Measurements from ENCODE around the gene ZNF628. TPM values are rescaled to one million over a fixed set of nuclear protein-coding genes. Genes with fewer than 3 reads are reported as not detected.
A peak's percentile ranks its signal among the peaks of the same experiment; 100 is the strongest.

The ZNF628 gene
- total RNA-seq, 2 experiments from 2014 or later = 6.7 to 9.1 TPM

GRCh38 chr19:55453511-55454260, 22.7 kb upstream of the ZNF628 start:
- peaks cover 18% of the 10 kb centered on the region for H3K27me3 Mint-ChIP-seq
- H3K9me3 Mint-ChIP-seq = no peaks in the 10 kb centered on the region
- DNase-seq = no peak
- no peak overlapping the region for H3K27ac Mint-ChIP-seq
- H3K36me3 Mint-ChIP-seq (ENCODE audit: low read depth) = peaks cover 3% of the 10 kb centered on the region
- ChIA-PET CTCF (interaction anchor here (0.9 to 2.5 kb wide), 7 partner anchors 8 to 313 kb away, joined by 3 to 14 read pairs (median 5); partner anchors contain the start of gene ISOC2), POLR2A (interaction anchor here (1.1 to 1.4 kb wide), 2 partner anchors 46 to 67 kb away, joined by 3 read pairs; partner anchors contain the start of gene UBE2S)
- H3K4me1 Mint-ChIP-seq = peaks cover 4% of the 10 kb centered on the region
- H3K4me3 Mint-ChIP-seq = no peak overlapping the region

- H3K4me3 Mint-ChIP-seq = no peak overlapping the region
- DNase-seq = peak; percentile 62
- CTCF ChIA-PET = interaction anchor here (0.6 kb wide), 1 partner anchor 128 kb away, joined by 3 read pairs; no protein-coding TSS in a partner anchor
- H3K36me3 Mint-ChIP-seq (ENCODE audit: low read depth) = peaks cover 3% of the 10 kb centered on the region
- peaks cover 17% of the 10 kb centered on the region for H3K27me3 Mint-ChIP-seq
- H3K27ac Mint-ChIP-seq = no peak overlapping the region
- no peaks in the 10 kb centered on the region for H3K9me3 Mint-ChIP-seq
- H3K4me1 Mint-ChIP-seq = peaks cover 4% of the 10 kb centered on the region
- POLR2A ChIA-PET = no interaction called here
These were observed 21.6 kb upstream of the ZNF628 start for GRCh38 chr19:55454787-55455243.

DNA sequence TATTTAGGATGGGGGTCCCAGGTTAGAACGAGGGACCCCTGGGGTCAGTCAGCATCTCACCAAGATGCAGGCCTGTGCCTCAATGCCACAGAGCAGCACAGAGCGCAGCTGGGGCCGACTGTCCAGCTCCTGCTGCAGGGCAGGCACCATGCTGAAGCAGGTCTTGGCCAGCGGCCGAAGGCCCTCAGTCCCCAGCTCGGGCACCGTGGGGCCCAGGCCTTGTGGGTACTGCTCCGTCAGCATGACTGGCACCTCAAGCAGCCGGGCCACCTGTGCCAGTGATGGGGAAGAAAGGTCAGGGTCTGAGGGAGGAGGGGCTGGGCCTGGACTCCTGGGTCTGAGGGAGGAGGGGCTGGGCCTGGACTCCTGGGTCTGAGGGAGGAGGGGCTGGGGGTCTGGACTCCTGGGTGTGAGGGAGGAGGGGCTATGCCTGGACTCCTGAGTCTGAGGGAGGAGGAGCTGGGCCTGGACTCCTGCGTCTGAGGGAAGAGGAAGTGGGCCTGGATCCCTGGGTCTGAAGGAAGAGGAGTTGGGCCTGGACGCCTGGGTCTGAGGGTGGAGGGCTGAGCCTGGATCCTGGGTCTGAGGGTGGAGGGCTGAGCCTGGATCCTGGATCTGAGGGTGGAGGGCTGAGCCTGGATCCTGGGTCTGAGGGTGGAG, 20.7 kb upstream of the ZNF628 start:
- H3K4me1 Mint-ChIP-seq = peaks cover 12% of the 10 kb centered on the region
- no peaks in the 10 kb centered on the region for H3K9me3 Mint-ChIP-seq
- no peak for DNase-seq
- POLR2A ChIA-PET = no interaction called here
- peaks cover 3% of the 10 kb centered on the region for H3K36me3 Mint-ChIP-seq (ENCODE audit: low read depth)
- H3K27me3 Mint-ChIP-seq = peaks cover 12% of the 10 kb centered on the region
- no peak overlapping the region for H3K27ac Mint-ChIP-seq
- no peak overlapping the region for H3K4me3 Mint-ChIP-seq
- CTCF ChIA-PET = no interaction called here

DNA sequence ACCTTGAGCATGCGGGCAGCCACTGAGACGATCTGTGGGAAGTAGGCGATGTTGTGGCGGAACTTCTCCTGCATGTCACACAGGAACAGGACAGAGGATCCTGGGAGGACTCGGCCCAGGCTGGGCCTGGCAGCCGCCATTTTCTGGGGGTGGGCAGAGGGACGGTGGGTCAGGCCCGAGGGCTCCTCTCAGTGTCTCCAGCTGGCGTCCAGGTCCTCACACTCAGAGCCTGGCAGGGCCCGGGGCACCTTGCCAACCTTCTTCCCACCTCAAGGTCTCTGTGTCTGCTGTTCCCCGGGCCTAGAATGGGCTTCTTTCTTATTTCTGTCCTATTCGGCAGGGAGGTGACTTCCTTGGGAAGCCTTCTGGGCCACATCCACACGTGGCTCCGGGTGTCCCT, 20.1 kb upstream of the ZNF628 start:
- DNase-seq = no peak
- H3K27me3 Mint-ChIP-seq = peaks cover 9% of the 10 kb centered on the region
- no peak overlapping the region for H3K27ac Mint-ChIP-seq

DNA sequence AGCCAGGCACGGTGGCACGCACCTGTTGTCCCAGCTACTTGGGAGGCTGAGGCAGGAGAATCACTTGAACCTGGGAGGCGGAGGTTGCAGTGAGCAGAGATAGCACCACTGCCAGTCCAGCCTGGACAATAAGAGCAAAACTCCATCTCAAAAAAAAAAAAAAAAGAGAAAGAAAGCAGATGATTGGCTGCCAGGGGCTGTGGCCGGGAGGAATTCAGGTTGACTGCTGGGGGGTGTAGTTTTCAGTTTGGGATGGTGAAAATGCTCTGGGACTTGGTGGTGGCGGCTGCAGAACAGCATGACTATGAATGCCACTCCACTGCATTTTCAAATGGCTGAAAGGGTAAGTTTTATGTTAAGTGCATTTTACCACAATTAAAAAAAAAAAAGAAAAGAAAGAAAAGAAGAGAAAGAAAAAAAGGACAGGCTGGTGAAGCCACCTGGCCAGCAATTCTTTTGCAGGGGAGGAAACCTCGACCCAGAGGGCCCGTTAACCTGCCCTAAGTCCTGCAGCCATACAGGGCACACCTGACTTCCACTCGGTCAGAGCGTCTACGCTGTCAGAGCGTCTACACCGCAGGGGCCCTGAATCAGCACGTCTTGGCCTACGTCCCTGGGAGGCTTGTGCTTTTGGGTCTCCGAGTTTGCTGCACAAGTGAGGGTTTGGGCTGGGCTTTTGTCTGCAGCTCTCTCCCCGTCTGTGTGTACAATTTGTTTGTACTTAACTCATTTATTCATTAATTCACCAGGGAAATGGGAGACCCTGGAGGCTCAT, 18.5 kb upstream of the ZNF628 start:
- POLR2A ChIA-PET = interaction anchor here (1.1 kb wide), 1 partner anchor 168 kb away, joined by 3 read pairs; no protein-coding TSS in a partner anchor
- Mint-ChIP-seq H3K4me3 (no peak overlapping the region), H3K36me3 (ENCODE audit: low read depth) (peaks cover 3% of the 10 kb centered on the region), H3K27ac (no peak overlapping the region), H3K9me3 (no peaks in the 10 kb centered on the region), H3K4me1 (peaks cover 24% of the 10 kb centered on the region), H3K27me3 (peaks cover 3% of the 10 kb centered on the region)
- CTCF ChIA-PET = interaction anchor here (1.6 to 2.3 kb wide), 2 partner anchors 10 to 46 kb away, joined by 6 to 10 read pairs; no protein-coding TSS in a partner anchor
- DNase-seq = no peak

More for the DNA sequence above, 20.1 kb upstream of the ZNF628 start:
- no peaks in the 10 kb centered on the region for H3K9me3 Mint-ChIP-seq
- ChIA-PET POLR2A (no interaction called here), CTCF (no interaction called here)
- H3K4me1 Mint-ChIP-seq = peaks cover 18% of the 10 kb centered on the region
- peaks cover 3% of the 10 kb centered on the region for H3K36me3 Mint-ChIP-seq (ENCODE audit: low read depth)
- H3K4me3 Mint-ChIP-seq = no peak overlapping the region

GRCh38 chr19:55459551-55459949, 16.9 kb upstream of the ZNF628 start:
- ChIA-PET CTCF (interaction anchor here (1.3 to 2.3 kb wide), 4 partner anchors 8 to 299 kb away, joined by 3 to 10 read pairs (median 5); no protein-coding TSS in a partner anchor), POLR2A (interaction anchor here (1.0 kb wide), 1 partner anchor 17 kb away, joined by 3 read pairs; the partner anchor contains the start of gene ZNF628)
- no peak for DNase-seq

DNA sequence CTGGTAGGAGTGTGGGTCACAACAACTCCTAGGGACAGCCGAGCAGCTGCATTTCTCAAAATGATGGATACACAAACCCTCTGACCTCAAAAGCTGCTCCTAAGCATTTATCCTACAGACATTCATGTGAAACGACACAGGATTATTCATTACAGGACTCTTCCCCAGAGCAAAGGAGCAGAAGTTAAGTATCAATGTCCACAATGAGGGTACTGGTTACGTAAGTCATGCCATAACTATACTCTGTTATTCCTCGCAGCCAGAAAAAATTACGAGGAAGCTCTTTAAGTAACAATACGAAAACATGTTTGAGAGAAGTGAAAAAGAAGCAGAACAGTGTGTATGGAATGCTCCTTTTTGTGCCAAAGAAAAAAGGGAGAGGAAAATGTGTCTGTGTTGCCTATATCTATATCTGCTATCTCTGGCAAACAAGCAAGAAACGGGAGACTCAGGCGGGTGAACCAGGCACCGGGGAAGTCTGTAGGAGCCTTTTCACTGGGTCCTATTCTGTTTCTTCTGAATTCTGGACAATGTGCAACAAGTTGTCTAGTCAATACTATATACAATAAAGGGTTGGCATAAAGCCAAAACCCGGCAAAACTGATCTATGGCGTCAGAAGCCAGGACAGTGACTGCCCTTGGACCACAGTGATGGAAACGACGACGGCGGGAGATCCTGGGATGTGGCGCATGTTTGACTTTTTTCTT, 16.3 kb upstream of the ZNF628 start:
- H3K27ac Mint-ChIP-seq = peak overlapping the region; percentile 34
- no peaks in the 10 kb centered on the region for H3K9me3 Mint-ChIP-seq
- ChIA-PET CTCF (interaction anchor here (1.3 to 2.3 kb wide), 3 partner anchors 7 to 299 kb away, joined by 3 to 10 read pairs (median 4); no protein-coding TSS in a partner anchor), POLR2A (interaction anchor here (1.0 kb wide), 1 partner anchor 16 kb away, joined by 3 read pairs; the partner anchor contains the start of gene ZNF628)
- no peak for DNase-seq
- H3K36me3 Mint-ChIP-seq (ENCODE audit: low read depth) = no peaks in the 10 kb centered on the region
- peak overlapping the region; percentile 81 for H3K4me3 Mint-ChIP-seq
- no peaks in the 10 kb centered on the region for H3K27me3 Mint-ChIP-seq
- peaks cover 23% of the 10 kb centered on the region for H3K4me1 Mint-ChIP-seq

More at GRCh38 chr19:55459551-55459949, 16.9 kb upstream of the ZNF628 start:
- Mint-ChIP-seq H3K4me1 (peaks cover 23% of the 10 kb centered on the region), H3K9me3 (no peaks in the 10 kb centered on the region), H3K4me3 (peak overlapping the region; percentile 81), H3K27me3 (no peaks in the 10 kb centered on the region), H3K27ac (no peak overlapping the region), H3K36me3 (ENCODE audit: low read depth) (peaks cover 3% of the 10 kb centered on the region)

DNA sequence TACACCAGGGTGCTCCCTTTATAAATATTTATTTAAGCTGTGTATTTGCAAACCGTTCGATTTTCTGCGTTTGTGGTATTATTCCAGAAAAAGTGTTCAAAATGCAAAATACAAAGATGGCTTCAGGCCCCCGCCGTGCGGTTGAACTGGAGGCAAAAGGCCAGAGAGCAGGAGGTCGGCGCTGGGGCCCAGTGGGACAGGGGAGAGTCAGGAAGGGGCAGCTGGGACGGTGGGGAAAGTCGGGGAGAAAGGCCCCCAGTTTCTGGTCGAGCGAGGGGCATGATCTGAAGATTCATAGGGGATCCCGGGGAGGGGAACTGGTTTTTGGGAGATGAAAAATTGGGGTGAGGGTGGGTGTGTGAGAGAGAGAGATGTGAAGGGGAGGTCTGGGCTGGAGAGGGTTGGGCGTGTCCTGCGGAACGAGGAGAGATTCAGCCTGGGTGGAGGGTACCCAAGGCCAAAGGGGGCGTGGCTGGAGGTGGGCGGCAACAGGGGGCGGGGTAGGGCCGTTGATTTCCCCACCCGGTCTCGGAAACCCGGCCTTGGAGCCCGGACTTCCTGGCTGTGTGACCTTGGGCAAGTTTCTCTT, 15.7 kb upstream of the ZNF628 start:
- no peaks in the 10 kb centered on the region for H3K36me3 Mint-ChIP-seq (ENCODE audit: low read depth)
- H3K4me1 Mint-ChIP-seq = peaks cover 23% of the 10 kb centered on the region
- peak overlapping the region; percentile 81 for H3K4me3 Mint-ChIP-seq
- ChIA-PET POLR2A (no interaction called here), CTCF (interaction anchor here (1.5 kb wide), 1 partner anchor 43 kb away, joined by 3 read pairs; no protein-coding TSS in a partner anchor)
- H3K27ac Mint-ChIP-seq = peak overlapping the region; percentile 44
- no peaks in the 10 kb centered on the region for H3K9me3 Mint-ChIP-seq
- peak; percentile 49 for DNase-seq
- peaks cover under 1% of the 10 kb centered on the region for H3K27me3 Mint-ChIP-seq

DNA sequence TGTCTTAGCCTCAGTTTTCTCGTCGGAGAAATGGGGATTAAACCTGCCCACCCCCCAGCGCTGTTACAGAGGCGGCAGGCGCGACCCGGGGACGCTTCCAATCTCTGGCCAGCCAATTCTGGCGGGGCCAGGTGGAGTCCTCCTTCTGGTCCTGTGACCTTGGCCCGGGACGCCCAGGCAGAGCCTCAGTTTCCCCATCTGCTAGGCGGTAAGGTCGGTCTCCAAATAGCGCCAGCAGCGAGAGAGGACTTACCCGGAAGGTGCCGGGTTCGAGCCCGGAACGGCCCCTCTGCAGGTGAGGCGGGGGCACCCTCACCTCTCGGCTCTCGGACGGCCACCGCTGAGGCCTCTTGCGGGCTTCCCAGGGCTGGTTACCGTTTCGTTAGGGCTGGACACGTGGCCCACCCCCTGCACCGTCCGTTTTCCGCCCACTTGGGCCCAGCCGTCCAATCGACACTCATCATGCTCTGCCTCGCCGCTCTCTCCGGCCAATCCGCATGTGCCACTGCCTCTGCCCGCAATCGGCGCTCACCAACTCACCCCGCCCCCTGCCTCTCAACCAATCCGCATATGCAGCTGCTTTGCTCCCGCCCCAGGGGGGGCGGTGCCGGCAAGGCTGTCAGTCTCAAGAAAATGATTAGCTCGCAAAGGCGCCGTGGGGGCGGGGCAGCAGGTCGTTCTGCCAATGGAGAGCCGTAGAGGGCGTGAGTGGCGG, 15.0 kb upstream of the ZNF628 start, which contains the start of gene ISOC2:
Gene ISOC2, minus strand, starts transcription at position 384 of the 715 bp plus-strand sequence. CDS start 5,156 bp downstream, outside the sequence.
- peak within 1 kb of the TSS; percentile 81 for H3K4me3 Mint-ChIP-seq
- H3K36me3 Mint-ChIP-seq (ENCODE audit: low read depth) = no peaks in the 10 kb centered on the region
- peaks cover 2% of the 10 kb centered on the region for H3K27me3 Mint-ChIP-seq
- ChIA-PET POLR2A (interaction anchor here (0.6 to 1.0 kb wide), 7 partner anchors 15 to 208 kb away, joined by 3 to 7 read pairs (median 3); partner anchors contain the start of genes NAT14, UBE2S and ZNF628), CTCF (interaction anchor here (0.7 to 1.8 kb wide), 10 partner anchors 8 to 842 kb away, joined by 3 to 36 read pairs (median 4); partner anchors contain the start of genes KMT5C and ZNF628)
- no peaks in the 10 kb centered on the region for H3K9me3 Mint-ChIP-seq
- H3K4me1 Mint-ChIP-seq = peaks cover 23% of the 10 kb centered on the region
- peak; percentile 100 for DNase-seq
- H3K27ac Mint-ChIP-seq = peak within 1 kb of the TSS; percentile 44

DNA sequence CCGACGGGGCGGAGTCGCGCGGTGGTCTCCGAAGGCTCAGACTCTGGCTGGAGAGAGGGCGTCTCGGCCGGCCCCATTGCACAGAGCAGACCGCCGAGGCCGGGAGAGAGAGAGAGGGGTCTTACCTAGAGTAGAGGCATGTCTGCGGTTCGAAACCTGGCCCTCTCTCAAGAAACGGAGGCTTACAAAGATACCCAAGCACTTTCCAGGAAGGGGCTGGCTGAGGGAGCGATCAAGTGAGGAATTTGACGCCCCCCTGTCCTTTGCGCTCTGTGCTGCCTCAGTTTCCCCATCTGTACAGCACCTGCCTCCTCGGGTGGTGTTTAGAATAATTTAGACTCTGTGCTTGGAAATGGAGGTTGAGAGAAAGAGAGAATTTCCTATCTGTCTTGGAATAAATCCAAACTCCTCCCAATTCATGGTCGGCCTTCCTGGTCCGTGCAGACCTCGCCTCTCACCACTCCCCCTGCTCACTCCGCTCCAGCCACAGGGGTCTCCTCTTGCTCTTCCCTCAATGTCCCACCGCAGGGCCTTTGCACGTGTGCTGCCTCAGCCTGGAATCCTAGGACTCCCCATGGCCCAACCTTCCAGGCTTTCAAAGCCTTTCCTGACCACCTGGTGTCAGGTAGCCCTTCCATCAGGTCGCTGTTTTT, 14.3 kb upstream of the ZNF628 start:
- peak overlapping the region; percentile 81 for H3K4me3 Mint-ChIP-seq
- peak overlapping the region; percentile 44 for H3K27ac Mint-ChIP-seq
- ChIA-PET CTCF (interaction anchor here (0.7 to 1.8 kb wide), 10 partner anchors 9 to 843 kb away, joined by 3 to 36 read pairs (median 4); partner anchors contain the start of genes KMT5C and ZNF628), POLR2A (interaction anchor here (0.6 to 1.0 kb wide), 7 partner anchors 14 to 208 kb away, joined by 3 to 7 read pairs (median 3); partner anchors contain the start of genes NAT14, UBE2S and ZNF628)
- DNase-seq = no peak
- H3K27me3 Mint-ChIP-seq = peaks cover 2% of the 10 kb centered on the region
- H3K36me3 Mint-ChIP-seq (ENCODE audit: low read depth) = no peaks in the 10 kb centered on the region
- H3K9me3 Mint-ChIP-seq = no peaks in the 10 kb centered on the region
- peaks cover 23% of the 10 kb centered on the region for H3K4me1 Mint-ChIP-seq
